ENCODE data around the gene LEPROT.

DNA sequence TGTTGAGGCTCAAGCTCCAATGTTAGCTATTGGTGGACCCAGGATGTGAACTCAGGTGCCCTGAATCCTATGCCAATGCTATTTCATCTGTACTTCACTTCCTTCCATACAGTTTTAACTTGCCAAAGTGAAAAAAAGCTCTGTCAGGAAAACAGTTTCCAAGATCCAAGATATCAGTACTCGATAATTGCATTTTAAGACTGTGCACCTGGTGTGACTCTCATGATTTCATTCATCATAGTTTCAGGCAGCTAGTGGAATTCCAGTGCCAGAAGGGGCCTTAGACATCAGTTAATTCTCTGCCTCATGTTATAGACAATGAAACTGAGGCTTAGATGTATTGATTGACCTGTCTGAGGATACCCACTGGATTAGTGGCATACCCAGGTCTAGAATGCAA, 26.5 kb upstream of the LEPROT start:
- TF ChIP-seq SIN3A (IDR thresholded peaks at IDR 0.05; ENCODE audit: borderline replicate concordance, insufficient read depth, low read length) = no peak
- no peak for TF ChIP-seq POLR2AphosphoS5 (IDR thresholded peaks at IDR 0.05; ENCODE audit: low read depth, low read length)

Data from PFSK-1 (cell line).